ENCODE results near the gene GPR15. TPM values are rescaled to one million over a fixed set of nuclear protein-coding genes. Genes with fewer than 3 reads are reported as not detected.
A peak's percentile ranks its signal among the peaks of the same experiment; 100 is the strongest.

GPR15 gene
- total RNA-seq, 1 experiment from 2014 or later = not detected

DNA sequence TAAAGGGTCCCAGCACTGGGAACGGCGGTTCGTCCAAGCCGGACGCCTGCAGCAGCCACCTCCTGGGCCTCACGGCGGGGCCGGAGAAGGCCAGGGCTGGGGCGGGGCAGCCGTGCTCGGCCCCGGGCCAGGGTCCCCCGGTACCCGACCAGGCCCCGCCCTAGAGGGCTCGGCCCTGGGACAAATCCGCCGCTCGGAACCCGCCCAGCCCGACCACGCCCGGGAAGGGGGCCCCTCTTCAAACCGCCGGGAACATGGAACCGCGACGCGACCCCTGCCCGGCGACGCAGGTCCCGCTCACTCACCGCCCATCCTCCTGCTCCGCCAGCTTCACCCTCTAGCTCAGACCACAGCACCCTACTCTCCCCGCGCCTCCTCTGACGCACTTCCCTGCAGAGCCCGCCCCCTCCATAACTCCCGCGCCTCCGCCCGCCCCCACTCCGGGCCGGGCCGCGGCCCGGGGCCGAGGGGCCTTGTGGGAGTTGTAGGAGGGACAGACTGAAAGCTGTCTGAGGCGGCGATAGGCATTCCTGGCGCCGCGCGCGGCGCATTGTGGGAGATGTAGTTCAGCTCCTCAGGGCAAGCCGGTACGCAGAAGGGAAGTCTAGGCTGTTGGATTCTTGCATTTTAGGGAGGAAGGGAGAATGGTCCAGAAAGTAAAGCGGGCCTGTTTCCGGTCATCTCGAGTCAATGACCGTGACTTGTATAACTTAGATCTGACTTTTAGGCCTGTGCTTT lies 9.1 kb upstream of the GPR15 start, which contains the start of gene CLDND1 (continued):
- TF ChIP-seq, protein P1, sequence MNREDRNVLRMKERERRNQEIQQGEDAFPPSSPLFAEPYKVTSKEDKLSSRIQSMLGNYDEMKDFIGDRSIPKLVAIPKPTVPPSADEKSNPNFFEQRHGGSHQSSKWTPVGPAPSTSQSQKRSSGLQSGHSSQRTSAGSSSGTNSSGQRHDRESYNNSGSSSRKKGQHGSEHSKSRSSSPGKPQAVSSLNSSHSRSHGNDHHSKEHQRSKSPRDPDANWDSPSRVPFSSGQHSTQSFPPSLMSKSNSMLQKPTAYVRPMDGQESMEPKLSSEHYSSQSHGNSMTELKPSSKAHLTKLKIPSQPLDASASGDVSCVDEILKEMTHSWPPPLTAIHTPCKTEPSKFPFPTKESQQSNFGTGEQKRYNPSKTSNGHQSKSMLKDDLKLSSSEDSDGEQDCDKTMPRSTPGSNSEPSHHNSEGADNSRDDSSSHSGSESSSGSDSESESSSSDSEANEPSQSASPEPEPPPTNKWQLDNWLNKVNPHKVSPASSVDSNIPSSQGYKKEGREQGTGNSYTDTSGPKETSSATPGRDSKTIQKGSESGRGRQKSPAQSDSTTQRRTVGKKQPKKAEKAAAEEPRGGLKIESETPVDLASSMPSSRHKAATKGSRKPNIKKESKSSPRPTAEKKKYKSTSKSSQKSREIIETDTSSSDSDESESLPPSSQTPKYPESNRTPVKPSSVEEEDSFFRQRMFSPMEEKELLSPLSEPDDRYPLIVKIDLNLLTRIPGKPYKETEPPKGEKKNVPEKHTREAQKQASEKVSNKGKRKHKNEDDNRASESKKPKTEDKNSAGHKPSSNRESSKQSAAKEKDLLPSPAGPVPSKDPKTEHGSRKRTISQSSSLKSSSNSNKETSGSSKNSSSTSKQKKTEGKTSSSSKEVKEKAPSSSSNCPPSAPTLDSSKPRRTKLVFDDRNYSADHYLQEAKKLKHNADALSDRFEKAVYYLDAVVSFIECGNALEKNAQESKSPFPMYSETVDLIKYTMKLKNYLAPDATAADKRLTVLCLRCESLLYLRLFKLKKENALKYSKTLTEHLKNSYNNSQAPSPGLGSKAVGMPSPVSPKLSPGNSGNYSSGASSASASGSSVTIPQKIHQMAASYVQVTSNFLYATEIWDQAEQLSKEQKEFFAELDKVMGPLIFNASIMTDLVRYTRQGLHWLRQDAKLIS (CRISPR knock-in tag; IDR thresholded peaks at IDR 0.05; ENCODE audit: borderline replicate concordance) = no peak
- TF ChIP-seq KAT7 (CRISPR knock-in tag; IDR thresholded peaks at IDR 0.05; ENCODE audit: borderline replicate concordance) (no peak), PRRX2 (CRISPR knock-in tag; IDR thresholded peaks at IDR 0.05) (peak; percentile 67; the same call in 1 of the 2 replicates), HMGA2 (CRISPR knock-in tag; IDR thresholded peaks at IDR 0.05) (no peak), JUN (CRISPR knock-in tag; IDR thresholded peaks at IDR 0.05) (no peak), SP1 (CRISPR knock-in tag; conservative IDR thresholded peaks at IDR 0.05) (peak; percentile 80), ELF4 (CRISPR knock-in tag; IDR thresholded peaks at IDR 0.05; ENCODE audit: low read depth) (no peak), SMAD4 (CRISPR knock-in tag; IDR thresholded peaks at IDR 0.05) (no peak), SMAD3 (CRISPR knock-in tag; IDR thresholded peaks at IDR 0.05; ENCODE audit: borderline replicate concordance) (no peak), ZBTB21 (CRISPR knock-in tag; IDR thresholded peaks at IDR 0.05; ENCODE audit: borderline replicate concordance) (peak; percentile 72; the same call in 1 of the 2 replicates), NFE2L1 (CRISPR knock-in tag; IDR thresholded peaks at IDR 0.05) (no peak), CBFB (CRISPR knock-in tag; IDR thresholded peaks at IDR 0.05; ENCODE audit: low read depth) (no peak), MXD4 (CRISPR knock-in tag; IDR thresholded peaks at IDR 0.05; ENCODE audit: borderline replicate concordance) (no peak), NFATC4 (CRISPR knock-in tag; IDR thresholded peaks at IDR 0.05) (no peak), SOX15 (CRISPR knock-in tag; IDR thresholded peaks at IDR 0.05) (no peak), GTF2I (CRISPR knock-in tag; conservative IDR thresholded peaks at IDR 0.05) (no peak)
- TF ChIP-seq, protein P2, sequence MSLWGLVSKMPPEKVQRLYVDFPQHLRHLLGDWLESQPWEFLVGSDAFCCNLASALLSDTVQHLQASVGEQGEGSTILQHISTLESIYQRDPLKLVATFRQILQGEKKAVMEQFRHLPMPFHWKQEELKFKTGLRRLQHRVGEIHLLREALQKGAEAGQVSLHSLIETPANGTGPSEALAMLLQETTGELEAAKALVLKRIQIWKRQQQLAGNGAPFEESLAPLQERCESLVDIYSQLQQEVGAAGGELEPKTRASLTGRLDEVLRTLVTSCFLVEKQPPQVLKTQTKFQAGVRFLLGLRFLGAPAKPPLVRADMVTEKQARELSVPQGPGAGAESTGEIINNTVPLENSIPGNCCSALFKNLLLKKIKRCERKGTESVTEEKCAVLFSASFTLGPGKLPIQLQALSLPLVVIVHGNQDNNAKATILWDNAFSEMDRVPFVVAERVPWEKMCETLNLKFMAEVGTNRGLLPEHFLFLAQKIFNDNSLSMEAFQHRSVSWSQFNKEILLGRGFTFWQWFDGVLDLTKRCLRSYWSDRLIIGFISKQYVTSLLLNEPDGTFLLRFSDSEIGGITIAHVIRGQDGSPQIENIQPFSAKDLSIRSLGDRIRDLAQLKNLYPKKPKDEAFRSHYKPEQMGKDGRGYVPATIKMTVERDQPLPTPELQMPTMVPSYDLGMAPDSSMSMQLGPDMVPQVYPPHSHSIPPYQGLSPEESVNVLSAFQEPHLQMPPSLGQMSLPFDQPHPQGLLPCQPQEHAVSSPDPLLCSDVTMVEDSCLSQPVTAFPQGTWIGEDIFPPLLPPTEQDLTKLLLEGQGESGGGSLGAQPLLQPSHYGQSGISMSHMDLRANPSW (CRISPR knock-in tag; conservative IDR thresholded peaks at IDR 0.05; ENCODE audit: low read depth) = no peak
- TF ChIP-seq, protein P3, sequence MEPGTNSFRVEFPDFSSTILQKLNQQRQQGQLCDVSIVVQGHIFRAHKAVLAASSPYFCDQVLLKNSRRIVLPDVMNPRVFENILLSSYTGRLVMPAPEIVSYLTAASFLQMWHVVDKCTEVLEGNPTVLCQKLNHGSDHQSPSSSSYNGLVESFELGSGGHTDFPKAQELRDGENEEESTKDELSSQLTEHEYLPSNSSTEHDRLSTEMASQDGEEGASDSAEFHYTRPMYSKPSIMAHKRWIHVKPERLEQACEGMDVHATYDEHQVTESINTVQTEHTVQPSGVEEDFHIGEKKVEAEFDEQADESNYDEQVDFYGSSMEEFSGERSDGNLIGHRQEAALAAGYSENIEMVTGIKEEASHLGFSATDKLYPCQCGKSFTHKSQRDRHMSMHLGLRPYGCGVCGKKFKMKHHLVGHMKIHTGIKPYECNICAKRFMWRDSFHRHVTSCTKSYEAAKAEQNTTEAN (CRISPR knock-in tag; IDR thresholded peaks at IDR 0.05) = no peak
- TF ChIP-seq, protein P4, sequence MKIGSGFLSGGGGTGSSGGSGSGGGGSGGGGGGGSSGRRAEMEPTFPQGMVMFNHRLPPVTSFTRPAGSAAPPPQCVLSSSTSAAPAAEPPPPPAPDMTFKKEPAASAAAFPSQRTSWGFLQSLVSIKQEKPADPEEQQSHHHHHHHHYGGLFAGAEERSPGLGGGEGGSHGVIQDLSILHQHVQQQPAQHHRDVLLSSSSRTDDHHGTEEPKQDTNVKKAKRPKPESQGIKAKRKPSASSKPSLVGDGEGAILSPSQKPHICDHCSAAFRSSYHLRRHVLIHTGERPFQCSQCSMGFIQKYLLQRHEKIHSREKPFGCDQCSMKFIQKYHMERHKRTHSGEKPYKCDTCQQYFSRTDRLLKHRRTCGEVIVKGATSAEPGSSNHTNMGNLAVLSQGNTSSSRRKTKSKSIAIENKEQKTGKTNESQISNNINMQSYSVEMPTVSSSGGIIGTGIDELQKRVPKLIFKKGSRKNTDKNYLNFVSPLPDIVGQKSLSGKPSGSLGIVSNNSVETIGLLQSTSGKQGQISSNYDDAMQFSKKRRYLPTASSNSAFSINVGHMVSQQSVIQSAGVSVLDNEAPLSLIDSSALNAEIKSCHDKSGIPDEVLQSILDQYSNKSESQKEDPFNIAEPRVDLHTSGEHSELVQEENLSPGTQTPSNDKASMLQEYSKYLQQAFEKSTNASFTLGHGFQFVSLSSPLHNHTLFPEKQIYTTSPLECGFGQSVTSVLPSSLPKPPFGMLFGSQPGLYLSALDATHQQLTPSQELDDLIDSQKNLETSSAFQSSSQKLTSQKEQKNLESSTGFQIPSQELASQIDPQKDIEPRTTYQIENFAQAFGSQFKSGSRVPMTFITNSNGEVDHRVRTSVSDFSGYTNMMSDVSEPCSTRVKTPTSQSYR (CRISPR knock-in tag; IDR thresholded peaks at IDR 0.05) = no peak
- TF ChIP-seq, protein P5, sequence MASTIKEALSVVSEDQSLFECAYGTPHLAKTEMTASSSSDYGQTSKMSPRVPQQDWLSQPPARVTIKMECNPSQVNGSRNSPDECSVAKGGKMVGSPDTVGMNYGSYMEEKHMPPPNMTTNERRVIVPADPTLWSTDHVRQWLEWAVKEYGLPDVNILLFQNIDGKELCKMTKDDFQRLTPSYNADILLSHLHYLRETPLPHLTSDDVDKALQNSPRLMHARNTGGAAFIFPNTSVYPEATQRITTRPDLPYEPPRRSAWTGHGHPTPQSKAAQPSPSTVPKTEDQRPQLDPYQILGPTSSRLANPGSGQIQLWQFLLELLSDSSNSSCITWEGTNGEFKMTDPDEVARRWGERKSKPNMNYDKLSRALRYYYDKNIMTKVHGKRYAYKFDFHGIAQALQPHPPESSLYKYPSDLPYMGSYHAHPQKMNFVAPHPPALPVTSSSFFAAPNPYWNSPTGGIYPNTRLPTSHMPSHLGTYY (CRISPR knock-in tag; IDR thresholded peaks at IDR 0.05) = peak; percentile 70; the same call in 1 of the 2 replicates
- TF ChIP-seq, protein P6, sequence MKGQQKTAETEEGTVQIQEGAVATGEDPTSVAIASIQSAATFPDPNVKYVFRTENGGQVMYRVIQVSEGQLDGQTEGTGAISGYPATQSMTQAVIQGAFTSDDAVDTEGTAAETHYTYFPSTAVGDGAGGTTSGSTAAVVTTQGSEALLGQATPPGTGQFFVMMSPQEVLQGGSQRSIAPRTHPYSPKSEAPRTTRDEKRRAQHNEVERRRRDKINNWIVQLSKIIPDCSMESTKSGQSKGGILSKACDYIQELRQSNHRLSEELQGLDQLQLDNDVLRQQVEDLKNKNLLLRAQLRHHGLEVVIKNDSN (CRISPR knock-in tag; IDR thresholded peaks at IDR 0.05) = 0 out of 2 replicates have a peak, but pooled peaks have one; percentile 18
- TF ChIP-seq, protein P7, sequence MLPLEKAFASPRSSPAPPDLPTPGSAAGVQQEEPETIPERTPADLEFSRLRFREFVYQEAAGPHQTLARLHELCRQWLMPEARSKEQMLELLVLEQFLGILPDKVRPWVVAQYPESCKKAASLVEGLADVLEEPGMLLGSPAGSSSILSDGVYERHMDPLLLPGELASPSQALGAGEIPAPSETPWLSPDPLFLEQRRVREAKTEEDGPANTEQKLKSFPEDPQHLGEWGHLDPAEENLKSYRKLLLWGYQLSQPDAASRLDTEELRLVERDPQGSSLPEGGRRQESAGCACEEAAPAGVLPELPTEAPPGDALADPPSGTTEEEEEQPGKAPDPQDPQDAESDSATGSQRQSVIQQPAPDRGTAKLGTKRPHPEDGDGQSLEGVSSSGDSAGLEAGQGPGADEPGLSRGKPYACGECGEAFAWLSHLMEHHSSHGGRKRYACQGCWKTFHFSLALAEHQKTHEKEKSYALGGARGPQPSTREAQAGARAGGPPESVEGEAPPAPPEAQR (CRISPR knock-in tag; IDR thresholded peaks at IDR 0.05) = no peak
- TF ChIP-seq, protein P8, sequence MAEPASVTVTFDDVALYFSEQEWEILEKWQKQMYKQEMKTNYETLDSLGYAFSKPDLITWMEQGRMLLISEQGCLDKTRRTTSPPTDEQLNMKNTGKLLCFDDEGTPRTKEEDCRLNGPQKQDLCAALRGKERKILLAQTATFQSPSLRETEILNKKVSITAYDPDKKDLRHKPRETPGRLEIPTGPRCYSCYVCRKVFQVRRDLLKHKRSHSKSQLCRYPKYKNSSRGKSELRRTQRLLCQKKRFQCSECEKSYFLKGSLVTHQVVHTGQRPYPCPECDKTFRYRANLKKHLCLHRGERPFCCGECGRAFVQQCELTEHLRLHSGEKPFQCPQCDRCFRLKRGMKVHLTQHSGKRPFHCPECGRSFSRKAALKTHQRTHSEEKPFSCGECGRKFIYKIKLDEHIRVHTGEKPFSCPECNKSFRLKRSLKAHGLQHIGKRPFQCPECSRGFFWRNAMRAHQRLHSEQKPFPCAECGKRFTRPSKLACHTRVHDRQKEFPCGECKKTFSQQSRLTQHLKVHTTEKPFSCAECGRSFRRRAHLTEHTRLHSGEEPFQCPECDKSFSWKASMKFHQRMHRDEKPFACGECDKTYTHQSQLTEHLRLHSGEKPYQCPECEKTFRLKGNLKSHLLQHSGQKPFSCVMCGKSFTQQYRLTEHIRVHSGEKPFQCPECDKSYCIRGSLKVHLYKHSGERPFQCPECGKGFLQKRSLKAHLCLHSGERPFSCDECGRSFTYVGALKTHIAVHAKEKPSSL (CRISPR knock-in tag; conservative IDR thresholded peaks at IDR 0.05) = no peak

Data from WTC11 (cell line).